ENCODE measurements around the gene NEK10.
"Not testable (repeated sequence)": the region's sequence is repeated elsewhere in the genome, so short reads cannot be mapped to it uniquely, and the experiment has no call there.

Gene NEK10
- 1.1 reads per million for total RNA-seq

DNA sequence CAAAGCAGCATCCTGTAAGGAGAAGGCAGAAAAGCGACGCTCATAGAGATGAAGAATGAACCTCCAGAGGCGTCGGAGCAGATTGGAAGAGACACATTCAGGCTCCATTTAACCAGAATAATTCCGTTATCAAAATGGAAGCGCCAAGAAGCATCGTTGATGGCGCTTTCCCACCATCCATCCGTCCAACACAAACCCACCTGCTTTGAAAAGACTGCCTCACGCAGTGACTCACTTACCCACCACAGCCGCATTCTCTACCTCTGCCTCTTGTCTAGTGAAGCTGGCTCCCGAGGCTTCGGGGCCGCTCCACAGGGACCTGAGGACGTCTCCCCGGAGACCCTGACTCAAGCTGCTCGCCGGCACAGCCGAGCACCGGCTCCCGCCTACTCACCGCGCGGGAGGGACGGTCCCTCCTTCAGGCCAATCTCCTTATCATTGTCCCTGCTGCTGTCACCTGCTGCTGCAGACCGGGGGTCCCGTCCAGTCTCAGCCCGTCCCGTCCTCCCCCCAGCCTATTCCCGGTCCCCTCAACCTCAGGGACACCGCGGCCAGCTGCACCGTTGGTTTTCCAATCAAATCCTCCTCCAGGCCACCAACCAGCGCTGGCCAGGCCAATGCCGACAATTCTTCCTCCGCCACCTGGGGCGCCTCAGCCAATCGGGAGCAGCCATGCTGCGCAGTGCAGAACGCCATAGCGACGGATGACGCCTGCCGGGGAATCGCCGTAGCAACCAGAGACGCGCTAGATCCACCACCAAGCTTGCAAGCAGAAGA, at the start of gene NEK10:
TSS of gene NEK10 (minus strand) at position 553 of the 777 bp plus-strand sequence. CDS start 16,501 bp downstream, outside the sequence.
- DNase-seq = peak; percentile 93

DNA sequence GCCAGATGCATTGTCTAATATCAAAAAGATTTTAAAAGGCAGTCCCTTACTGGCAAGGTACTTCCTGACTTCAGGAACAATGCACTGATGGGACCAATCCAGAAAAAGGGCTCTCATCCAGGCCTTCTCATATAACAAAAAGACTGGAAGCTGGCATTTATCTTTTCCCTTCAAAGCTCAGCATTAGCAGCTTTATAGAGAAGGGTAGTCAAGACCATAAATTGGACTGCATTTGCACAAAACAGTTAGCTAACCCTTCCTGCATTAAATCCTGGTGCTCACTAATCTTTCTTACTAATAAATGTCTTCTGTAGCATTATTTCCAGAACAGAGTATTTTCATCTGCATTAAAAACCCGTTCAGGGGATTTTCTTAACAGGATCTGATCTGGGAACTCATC, 46.0 kb upstream of the NEK10 start:
- DNase-seq = no peak

GRCh38 chr3:27392950-27393679, 23.9 kb upstream of the NEK10 start:
- no peak for DNase-seq

DNA sequence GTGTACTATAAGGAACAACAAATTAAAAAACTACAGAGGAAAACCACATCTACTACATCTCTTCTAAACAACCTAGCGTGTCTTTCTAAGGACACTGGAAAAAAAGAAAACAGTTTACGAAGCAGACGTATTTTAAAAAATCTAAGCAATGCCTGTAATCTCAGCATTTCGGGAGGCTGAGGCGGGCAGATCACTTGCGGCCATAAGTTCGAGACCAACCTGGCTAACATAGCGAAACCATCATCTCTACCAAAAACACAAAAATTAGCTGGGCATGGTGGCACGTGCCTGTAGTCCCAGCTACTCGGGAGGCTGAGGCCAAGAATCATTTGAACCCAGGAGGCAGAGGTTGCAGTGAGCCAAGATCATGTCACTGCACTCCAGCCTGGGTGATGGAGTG, 23.2 kb upstream of the NEK10 start:
- not testable (repeated sequence) for DNase-seq

- DNase-seq = no peak
These were observed 22.6 kb upstream of the NEK10 start for GRCh38 chr3:27391796-27392195.

DNA sequence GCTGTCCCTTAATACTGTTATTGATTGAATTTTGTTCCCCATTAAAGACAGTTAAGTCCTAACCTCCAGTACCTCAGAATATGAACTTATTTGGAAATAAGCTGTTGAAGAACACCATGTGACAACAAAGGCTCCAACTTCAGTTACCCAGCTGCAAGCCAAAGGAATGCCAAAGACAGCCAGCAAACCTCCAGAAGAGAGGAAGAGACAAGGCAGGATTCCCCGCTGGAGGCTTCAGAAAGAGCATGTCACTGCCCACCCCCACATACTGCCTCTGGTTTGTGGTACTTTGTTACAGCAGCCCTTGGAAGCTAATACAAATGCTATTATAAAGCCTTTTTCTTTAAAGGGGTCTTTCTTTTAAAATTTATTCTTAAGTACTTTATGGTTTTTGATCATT, 18.4 kb upstream of the NEK10 start:
- no peak for DNase-seq

DNA sequence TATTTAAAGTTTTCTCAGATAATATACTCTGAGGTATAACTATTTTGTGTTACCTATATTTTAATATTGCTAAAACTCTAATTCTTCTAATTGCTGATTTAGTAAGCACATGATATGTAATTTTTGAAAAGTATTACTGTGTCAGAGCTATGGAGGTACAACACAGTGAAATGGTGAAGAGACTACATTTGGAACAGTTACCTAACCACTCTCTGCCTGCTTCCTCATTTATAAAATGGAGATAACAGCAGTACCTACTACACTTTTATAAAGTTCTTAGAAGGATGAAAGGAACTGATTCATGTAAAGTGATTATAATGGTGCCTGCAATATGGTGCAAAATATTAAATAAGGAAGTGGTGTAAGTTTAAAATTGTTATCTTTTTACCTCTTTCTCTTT, 16.3 kb upstream of the NEK10 start:
- no peak for DNase-seq

GRCh38 chr3:27384191-27384590, 15.0 kb upstream of the NEK10 start:
- no peak for DNase-seq

DNA sequence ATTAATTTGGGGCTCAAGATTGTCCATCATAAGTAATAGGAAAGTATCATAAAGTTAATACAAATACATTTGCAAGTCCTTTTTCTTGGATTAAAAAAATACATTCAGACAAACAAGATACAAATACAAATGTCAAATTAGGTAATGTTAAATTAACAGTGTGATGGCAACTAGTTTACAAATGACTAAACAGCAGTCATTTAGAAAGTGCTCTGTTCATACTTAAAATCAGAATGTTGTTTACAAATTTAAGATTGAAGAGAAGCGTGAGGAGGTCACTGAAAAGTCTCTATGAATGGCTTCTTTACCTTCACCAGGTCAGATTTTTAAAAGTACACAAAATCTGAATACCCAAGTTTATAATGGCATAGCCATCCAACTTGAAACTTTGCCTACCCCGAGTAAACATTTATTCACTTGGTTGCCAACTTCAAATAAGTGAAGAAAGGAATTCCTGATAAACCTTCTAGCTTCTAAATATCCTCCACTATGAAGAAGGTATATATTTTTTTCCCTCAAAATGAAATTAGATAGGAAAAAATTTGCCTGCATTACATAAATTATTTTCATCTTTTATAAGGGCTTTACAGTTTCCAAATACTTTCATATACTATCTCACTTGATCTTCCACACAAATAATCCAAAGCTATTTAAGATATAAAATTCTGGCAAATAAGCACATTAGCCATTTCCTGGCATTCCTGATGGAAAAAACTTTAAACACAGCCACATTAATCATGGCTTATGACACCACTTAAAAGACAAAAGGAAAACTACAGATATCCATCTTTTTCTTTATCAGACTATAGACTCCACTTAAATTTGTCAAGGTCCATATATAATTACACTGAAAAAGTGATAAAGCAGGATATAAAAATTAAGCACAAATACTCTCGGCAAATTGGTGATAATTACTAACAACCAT, 11.5 kb upstream of the NEK10 start:
- no peak for DNase-seq

DNA sequence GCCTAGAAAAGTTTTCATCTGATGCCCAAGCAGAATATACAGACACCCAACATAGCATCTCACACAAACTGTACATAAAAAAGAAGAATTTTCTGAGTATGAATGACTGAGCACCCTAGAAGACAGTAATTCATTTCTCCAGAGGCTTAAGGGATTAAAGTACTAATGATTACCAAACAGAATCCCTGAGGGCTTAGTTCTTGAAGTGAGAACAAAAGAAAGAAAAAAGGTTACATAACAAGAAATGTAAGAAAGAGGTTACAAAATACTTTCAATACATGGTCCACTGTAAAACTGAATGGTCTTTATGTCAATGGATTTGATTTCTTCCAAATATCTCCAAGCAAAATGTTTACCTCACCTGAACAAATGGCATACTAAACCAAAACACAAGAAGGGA, 9.1 kb upstream of the NEK10 start:
- DNase-seq = no peak

DNA sequence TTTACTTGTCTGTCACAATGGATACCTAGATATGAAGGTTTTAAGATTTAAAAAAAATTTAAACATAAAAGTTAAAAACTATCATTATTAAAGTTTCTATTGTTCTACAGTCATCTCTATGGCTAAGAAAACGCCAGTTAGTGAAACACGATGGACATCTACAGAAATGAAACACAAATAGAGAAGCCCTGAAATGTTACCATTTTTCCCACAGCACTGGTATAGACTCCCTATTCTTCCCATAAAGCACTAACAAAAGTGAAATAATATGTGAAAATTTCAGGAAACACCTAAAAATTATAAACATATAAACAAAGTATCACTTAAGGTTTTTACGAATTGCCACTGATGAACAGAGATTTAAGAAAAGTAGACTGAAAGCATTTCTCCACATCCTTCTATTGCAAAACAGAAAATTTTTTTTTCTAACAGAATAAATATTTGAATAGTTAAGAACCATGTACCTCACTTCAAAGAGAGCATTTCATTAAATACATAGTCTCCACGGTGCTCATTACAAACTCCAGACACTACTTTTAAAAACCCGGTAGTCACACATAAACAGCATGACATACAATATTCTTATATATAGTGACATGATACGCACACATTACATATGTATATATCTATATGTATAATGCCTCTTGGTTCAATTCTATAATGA, 7.1 kb upstream of the NEK10 start:
- no peak for DNase-seq

DNA sequence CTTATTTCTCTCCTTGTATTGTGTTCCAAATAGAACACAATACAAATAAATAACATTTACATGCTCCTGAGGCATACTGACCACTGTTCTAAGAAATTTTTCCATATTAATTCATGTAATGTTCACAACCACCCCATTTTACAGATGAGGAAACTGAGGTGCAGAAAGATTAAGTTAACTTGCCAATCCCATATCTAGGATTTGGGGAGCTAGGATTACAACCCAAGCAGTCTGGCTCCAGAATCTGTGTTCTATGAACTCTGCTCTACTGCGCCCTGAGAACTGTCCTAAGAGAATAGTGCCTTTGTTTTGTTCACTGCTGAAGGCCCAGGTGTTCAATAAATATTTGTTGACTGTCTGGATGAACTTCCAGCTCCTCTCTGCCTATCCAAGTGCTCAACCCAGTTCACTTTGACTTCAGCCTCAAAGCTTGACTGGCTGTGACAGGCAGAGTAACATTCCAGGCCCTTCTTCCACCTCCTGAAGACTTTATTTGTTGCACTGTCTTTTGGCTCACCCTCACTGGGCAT, 3.1 kb downstream of the NEK10 start:
- no peak for DNase-seq

- no peak for DNase-seq
These were observed 8.8 kb downstream of the NEK10 start for GRCh38 chr3:27360113-27361078.

- DNase-seq = no peak
These were observed 10.8 kb downstream of the NEK10 start for GRCh38 chr3:27358372-27358771.

- peak; percentile 41 for DNase-seq
These were observed 11.4 kb downstream of the NEK10 start for GRCh38 chr3:27357665-27358258.

GRCh38 chr3:27356976-27357375, 12.2 kb downstream of the NEK10 start:
- DNase-seq = no peak

DNA sequence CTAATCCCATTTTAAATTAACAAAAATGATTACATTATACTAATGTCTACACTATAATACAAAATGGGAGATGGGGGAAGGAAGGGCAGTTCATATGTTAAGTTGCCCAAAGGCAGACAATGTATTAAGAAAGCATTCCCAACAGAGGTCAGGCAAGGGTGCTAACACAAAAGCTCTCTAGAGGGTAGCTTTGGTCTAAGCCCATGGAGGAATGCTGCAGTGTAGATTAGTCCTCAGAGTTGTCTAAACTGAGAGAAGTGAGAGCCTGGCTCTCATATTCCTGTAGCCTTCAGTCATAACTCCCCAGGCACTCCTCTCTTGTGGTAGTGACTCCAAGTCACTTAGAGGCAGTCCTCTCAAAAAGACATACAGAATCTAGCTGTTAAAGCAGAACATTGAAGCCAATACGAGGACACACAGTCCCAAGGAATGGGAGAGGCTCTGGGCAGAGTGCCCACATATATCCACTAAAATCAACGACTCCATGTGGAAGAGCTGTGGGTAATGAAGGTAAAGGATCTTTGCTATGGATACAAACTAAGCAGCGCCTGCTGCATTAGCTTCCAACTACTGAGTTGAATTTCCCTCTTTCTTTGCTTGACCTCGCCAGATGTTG, 14.5 kb downstream of the NEK10 start:
- DNase-seq = no peak

DNA sequence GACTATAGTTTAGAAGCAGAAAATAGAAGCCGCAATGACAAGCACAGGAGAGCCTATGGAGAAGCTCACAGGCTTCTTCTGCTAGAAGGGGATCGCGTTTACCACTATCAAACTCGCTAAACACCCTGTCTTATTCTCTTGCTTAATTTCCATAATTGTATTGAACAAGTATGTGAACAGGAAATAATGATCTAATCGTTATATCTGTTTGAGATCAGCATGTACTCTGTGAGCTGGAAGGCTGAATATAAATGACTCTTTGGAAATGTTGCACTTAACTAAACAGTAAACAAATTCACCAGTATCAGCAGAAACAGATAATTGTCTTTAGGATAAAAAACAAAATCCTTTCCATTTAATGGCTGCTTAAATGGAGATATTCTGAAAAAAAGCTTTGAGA, 15.0 kb downstream of the NEK10 start:
- no peak for DNase-seq

DNA sequence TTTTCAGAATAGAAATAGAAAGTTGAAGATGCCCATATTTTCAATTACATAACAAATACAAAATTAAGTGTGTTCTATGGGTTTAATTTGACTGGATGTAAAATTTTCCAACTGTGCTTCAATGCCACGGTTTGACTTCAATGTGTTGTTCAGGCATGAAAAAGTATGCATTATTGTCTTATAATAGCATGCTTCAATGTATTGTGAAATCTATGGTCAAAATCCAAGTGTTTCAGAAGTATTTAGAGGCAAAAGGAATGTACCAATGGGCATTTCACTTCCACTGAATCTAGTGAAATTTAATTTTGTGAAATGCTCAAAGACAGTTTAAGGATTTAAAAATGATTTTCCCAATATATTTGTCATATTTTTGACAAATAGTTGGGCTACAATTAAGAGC, 16.0 kb downstream of the NEK10 start:
- no peak for DNase-seq

GRCh38 chr3:27352047-27352446, 17.1 kb downstream of the NEK10 start:
- no peak for DNase-seq
